HFFc6 (cell line): Measurements from ENCODE around the gene ANTKMT. TPM values are rescaled to one million over a fixed set of nuclear protein-coding genes. Genes with fewer than 3 reads are reported as not detected.

Experiments used
- DNase-seq: peaks from one replicate; pipeline ENCODE4 v3.0.0-alpha.2; 2018
- H3K27ac Mint-ChIP-seq: 2 replicates; pipeline ENCODE4 v1.8.0; 2020; ENCODE audit warnings: mild to moderate bottlenecking, mixed read lengths
- H3K27me3 Mint-ChIP-seq: 2 replicates; pipeline ENCODE4 v1.8.0; 2021; ENCODE audit warnings: mild to moderate bottlenecking, moderate library complexity, mixed read lengths; ENCODE audit not compliant: insufficient read depth
- H3K36me3 Mint-ChIP-seq: 2 replicates; pipeline ENCODE4 v1.8.0; 2021; ENCODE audit warnings: low read depth, mixed read lengths
- H3K4me1 Mint-ChIP-seq: 2 replicates; pipeline ENCODE4 v1.8.0; 2020; ENCODE audit warnings: low read depth, mixed read lengths
- H3K4me3 Mint-ChIP-seq: 2 replicates; pipeline ENCODE4 v1.8.0; 2020; ENCODE audit warnings: mild to moderate bottlenecking, moderate library complexity, mixed read lengths
- H3K9me3 Mint-ChIP-seq: 2 replicates; pipeline ENCODE4 v1.8.0; 2020; ENCODE audit warnings: mild to moderate bottlenecking, mixed read lengths
- total RNA-seq, 6 experiments: library from RNA; stranded (reverse); fragmentation: NEBNext Ultra II Directional; extraction: Animal tissue kit (Norgen Biotek cat#: 25700); gene quantifications; 2 replicates in 1 of 6; 3 replicates in 5 of 6; pipeline ENCODE4 v1.2.3, GENCODE V29; 2021
- TF ChIP-seq, protein P1 (sequence below): fragments of 200-600 bp; sonication (generic); IDR thresholded peaks from 2 replicates; pipeline ENCODE4 v1.5.0; 2021; ENCODE audit warnings: antibody characterized with exemption, mild to moderate bottlenecking

Gene ANTKMT
- total RNA-seq, 6 experiments from 2014 or later = 50.1 to 57.7 (median 54.7) TPM

DNA sequence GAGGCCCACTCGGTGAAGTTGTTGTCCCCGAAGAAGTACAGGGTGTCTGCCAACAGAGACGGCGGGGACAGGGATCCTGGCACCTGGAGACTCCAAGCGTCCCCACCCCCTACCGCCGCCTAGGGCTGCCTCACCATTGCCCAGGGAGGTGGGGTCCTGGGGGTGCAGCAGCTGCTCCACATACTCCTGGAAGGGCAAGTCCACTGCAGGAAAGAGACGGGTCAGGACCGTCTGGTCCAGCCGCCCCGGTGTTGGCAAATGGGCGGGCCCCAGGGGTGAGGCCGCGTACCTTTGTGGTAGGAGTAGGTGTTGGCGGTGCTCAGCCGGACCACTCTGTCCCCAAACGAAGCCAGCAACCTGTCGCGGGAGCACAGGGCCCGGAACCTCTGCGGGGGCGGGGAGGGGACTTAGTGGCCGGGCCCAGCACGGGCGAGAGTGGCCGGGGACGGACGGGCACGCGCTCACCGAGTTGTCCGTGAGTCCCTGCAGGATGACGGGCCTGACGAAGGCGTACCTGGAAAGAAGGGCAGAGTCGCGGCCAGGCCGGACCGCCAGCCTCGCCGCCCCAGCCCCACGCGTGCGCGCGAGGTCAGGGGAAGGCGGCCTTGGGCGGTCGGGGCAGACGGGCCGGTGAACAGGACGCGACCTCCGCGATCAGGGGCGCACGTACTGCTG is 37.4 kb upstream of the ANTKMT start:
- H3K27me3 Mint-ChIP-seq = peaks cover 5% of the 10 kb centered on the region; the same call in 1 of the 2 replicates
- no peaks in the 10 kb centered on the region for H3K9me3 Mint-ChIP-seq
- TF ChIP-seq, protein P1, sequence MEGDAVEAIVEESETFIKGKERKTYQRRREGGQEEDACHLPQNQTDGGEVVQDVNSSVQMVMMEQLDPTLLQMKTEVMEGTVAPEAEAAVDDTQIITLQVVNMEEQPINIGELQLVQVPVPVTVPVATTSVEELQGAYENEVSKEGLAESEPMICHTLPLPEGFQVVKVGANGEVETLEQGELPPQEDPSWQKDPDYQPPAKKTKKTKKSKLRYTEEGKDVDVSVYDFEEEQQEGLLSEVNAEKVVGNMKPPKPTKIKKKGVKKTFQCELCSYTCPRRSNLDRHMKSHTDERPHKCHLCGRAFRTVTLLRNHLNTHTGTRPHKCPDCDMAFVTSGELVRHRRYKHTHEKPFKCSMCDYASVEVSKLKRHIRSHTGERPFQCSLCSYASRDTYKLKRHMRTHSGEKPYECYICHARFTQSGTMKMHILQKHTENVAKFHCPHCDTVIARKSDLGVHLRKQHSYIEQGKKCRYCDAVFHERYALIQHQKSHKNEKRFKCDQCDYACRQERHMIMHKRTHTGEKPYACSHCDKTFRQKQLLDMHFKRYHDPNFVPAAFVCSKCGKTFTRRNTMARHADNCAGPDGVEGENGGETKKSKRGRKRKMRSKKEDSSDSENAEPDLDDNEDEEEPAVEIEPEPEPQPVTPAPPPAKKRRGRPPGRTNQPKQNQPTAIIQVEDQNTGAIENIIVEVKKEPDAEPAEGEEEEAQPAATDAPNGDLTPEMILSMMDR = no peak
- no peak overlapping the region for H3K4me3 Mint-ChIP-seq
- H3K4me1 Mint-ChIP-seq = peaks cover 14% of the 10 kb centered on the region
- H3K27ac Mint-ChIP-seq = no peak overlapping the region
- peaks cover 20% of the 10 kb centered on the region for H3K36me3 Mint-ChIP-seq
- no peak for DNase-seq

DNA sequence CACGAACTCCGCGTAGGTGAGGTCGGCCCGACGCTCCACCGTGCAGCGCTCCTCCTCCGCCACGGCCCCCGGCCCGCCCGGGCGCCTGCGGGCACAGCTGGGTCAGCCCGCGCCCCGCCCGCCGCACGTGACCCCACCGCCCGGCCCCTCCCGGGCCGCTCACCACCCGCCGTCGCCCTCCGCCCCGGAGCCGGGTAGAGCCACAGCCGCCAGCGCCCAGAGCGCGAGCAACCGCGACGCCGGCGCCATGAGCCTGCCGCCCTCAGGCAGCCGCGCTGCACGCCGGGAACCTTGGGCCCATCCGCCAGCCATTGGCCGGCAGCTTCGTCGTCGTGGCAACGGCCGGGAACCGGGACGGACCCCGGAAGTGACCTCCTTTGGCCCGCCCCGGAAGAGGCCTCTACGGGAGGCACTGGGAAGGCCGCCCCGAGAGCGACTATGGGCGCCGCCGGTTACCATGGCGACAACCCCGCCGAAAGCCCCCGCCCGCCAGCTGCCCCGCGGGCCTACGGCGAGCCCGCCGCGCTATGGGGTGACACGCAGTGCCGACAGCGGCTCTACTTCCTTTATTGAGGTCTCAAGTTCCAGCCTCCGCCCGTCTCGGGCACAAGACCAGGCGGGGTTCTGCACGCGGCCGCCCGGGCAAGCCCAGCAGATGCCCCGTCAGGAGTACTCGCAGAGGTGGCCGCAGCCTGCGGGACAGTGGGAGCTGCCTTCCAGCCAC is 36.7 kb upstream of the ANTKMT start, which contains the start of gene JMJD8:
Gene JMJD8 (minus strand): TSS at position 264 of the 724 bp plus-strand sequence. CDS start 15 bp downstream, at position 249.
- TF ChIP-seq, protein P1 = no peak
- H3K4me3 Mint-ChIP-seq = no peak within 1 kb of the TSS
- H3K27me3 Mint-ChIP-seq = peaks cover 5% of the 10 kb centered on the region
- peaks cover 20% of the 10 kb centered on the region for H3K36me3 Mint-ChIP-seq
- H3K27ac Mint-ChIP-seq = no peak within 1 kb of the TSS
- H3K9me3 Mint-ChIP-seq = no peaks in the 10 kb centered on the region
- H3K4me1 Mint-ChIP-seq = peaks cover 16% of the 10 kb centered on the region
- DNase-seq = peak; percentile 44

DNA sequence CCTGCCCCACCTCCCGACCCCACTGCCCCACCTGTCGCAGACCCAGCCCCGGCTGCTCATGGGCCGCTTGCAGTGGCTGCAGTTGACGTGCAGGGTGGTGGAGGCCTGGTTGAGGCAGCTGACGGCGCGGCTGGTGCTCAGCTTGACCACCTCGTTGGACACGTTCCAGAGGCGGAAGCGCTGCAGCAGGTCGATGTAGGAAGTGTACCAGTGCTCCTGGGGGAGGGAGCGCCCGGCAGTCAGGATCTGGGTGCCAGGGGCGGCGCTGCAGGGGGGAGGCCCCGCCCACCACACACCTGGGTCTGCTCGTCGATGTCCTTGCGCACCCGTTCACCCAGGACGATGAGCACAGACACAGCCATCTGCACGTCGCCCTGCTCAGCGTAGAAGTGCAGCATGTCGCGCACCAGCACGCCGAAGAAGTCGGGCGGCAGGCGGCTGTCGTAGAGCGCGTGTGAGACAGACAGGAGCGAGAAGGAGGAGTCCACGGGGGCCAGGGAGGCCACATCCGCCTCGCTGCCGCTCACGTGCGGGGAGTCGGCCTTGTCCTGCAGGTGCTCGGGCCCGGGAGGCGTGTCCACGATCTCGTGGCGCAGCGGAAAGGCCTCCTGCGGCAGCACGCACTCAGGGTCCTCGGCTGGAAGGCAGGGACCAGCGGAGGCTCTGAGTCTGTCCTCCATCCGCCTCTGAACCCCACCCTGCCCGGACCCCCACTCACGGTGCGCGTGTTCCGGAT is 35.8 kb upstream of the ANTKMT start:
- H3K9me3 Mint-ChIP-seq = no peaks in the 10 kb centered on the region
- H3K4me3 Mint-ChIP-seq = no peak overlapping the region

DNA sequence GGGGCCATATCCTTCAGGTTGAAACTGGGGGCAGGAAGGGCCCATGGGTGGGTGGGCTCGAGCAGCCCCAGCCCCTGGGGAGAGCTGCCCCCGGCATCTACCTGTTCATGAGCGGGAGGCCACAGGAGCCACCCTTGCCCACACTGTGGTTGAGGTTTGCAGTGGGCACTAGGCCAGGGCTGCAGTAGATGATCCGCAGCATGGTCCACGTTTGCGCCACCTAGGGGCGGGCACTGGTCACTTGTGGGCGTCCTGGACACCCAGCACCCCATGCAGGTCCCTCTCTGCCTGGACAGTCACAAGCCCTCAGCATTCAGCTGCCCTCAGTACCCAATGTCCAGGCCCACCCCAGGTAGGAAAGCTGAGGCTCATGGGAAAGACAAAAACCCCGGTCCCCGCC is 35.0 kb upstream of the ANTKMT start:
- Mint-ChIP-seq H3K27ac (no peak overlapping the region), H3K4me1 (peaks cover 22% of the 10 kb centered on the region), H3K4me3 (no peak overlapping the region), H3K9me3 (no peaks in the 10 kb centered on the region), H3K27me3 (peaks cover 6% of the 10 kb centered on the region), H3K36me3 (peaks cover 20% of the 10 kb centered on the region)
- DNase-seq = peak; percentile 37
- TF ChIP-seq, protein P1 = peak; percentile 72

More for the DNA sequence above, 35.8 kb upstream of the ANTKMT start:
- TF ChIP-seq, protein P1 = no peak
- peaks cover 20% of the 10 kb centered on the region for H3K36me3 Mint-ChIP-seq
- no peak overlapping the region for H3K27ac Mint-ChIP-seq
- DNase-seq = no peak
- peaks cover 20% of the 10 kb centered on the region for H3K4me1 Mint-ChIP-seq
- peaks cover 6% of the 10 kb centered on the region for H3K27me3 Mint-ChIP-seq

DNA sequence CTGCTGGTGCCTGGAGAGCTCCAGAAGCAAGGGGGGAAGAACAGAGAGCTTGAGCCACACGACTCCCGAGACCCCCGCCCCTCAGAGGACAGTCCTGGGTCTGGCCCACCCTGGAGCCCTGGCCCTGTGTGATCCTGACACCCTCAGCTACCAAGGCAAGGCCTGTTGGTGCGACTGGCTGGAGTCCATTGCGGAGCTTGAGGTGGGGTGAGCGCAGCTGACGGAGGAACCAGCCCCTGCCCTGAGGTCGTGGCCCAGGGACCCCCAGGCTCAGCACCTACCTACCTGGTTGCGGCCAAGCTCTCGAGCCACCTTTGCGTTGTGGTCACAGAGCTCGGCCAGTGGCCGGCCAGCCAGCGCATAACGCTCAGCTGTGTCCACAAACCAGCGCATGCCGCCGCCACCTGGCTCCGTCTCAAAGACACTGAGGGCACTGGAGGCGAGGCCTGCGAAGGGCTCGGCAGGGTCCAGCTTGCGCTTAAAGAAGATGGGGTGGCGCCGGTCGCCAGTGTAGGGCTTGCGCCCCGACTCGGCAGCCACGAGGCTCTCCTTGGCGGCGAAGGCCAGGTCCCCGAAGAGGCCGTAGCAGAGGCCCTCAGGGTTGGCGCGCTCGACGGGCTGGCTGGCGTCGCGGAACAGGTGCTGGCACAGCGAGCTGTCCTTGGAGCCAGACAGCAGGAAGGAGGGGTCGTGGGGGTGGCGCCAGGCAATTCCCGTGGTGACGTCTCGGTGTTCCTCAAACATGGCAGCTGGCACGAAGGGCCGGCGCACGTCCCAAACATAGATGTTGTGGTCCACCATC is 34.3 kb upstream of the ANTKMT start:
- Mint-ChIP-seq H3K9me3 (no peaks in the 10 kb centered on the region), H3K36me3 (peaks cover 16% of the 10 kb centered on the region), H3K27me3 (peaks cover 8% of the 10 kb centered on the region), H3K4me1 (peaks cover 17% of the 10 kb centered on the region), H3K4me3 (no peak overlapping the region), H3K27ac (no peak overlapping the region)
- no peak for DNase-seq
- TF ChIP-seq, protein P1 = no peak
